NCI-H82 (cell line): ENCODE measurements around the gene RPL34.
"Not testable (repeated sequence)": the region's sequence is repeated elsewhere in the genome, so short reads cannot be mapped to it uniquely, and the experiment has no call there.

Source experiments
- DNase-seq: peaks from one replicate; lab custom pipeline; 2025; lab: John Stamatoyannopoulos, UW

Gene RPL34

DNA sequence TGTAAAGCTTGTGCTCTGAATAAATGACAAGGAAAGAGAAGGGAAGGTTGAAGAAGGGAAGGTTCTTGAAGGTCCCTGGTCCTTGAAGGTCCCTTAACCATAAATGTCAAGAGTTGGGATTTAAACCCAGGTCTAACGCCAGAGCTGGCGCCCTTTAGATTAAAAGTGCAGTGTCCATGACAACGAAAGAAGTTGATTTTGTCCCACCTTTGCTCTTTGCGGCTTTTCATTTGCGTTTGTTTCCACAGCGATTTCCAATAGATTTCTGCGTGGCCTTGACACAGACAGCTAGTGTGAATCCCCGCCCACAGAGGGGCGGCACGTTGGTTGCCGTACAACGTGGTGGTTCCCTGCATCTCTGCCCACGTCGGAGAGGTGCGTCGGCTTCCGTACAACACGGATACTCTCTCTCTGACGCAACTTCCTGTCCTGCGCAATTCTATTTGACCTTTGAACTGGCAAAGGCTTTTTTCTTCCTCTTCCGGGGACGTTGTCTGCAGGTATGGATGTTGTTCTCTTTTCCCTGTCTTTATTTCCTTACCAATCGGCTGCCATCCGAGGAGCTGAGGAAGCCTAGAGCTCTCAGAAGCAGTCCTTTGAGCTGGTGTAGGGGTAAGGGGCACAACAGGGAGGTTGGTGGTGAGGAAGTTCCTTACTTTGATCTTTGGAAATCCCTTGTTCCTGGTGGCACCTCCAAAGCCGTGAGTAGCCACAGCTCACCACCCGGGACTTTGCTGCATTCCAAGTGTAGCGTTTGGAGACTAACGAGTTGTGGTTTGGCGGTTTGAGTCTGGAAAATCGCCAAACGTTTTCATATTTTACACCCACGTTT lies at the start of gene RPL34:
RPL34 (plus strand) TSS at position 476 of the 832 bp plus-strand sequence. CDS start 1,384 bp downstream, outside the sequence.
- DNase-seq, result peak; percentile 98

DNA sequence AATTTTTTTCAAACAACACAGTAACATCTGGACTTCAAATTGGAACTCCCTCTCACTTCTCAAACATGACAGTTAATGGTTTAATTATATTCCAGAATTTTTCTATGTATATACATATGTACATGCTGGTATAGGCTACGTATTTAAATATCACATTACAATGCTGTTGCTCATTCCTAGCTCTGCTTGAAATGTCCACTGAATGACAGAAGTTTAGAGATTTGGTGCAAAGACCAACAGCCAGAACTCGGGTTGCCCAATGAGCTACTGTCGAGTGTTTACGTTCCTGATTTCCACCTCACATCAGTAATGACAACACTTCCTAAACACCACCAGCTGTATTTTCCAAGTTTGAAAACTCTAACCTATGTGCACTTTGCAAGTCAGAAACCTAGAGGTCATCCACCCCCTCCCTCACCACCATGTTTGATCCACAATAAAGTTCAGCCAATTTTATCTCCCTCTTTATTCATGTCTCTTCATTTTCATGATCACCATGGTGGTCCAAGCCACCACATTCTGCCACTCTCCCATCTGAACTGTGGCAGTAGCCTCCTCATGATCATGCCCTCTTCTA lies 49.3 kb upstream of the RPL34 start:
- no peak for DNase-seq

DNA sequence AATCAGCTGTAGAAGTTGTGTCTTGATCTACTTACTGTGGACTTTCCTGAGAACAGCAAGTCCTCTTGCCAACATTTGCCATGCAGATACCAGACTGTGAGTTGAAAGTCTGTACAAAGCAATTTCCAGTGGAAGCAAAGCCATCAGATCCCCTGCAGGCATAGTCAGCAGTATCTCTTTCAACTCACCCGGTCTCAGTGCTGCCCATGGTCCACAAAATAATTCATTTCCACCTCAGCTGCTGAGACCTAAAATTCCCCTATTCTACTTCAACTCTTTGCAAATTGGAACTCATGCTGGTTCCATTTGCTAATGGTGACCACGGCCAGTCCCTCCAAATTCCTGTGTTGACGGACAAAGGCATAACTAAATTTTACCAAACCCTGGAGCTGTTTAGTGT lies 46.0 kb upstream of the RPL34 start:
- DNase-seq, result no peak

DNA sequence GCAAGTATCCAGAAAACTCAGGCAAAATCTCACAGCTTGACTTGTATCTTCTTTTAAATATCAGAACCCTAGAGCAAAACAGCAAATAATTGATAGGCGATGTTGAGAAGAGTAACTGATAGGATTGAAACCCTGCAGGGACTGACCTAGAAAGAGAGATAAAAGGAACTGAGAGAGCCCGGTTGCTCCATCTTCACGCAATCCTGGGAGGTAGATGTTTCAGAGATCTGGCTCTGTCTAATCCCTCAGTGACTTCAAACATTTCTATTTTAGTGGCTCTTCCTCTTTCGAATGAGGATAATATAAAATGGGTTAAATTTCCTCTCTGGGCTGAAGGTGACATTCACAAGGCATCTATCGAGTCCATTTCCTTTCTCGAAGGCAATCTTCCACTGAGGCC lies 39.3 kb upstream of the RPL34 start:
- DNase-seq, result no peak

DNA sequence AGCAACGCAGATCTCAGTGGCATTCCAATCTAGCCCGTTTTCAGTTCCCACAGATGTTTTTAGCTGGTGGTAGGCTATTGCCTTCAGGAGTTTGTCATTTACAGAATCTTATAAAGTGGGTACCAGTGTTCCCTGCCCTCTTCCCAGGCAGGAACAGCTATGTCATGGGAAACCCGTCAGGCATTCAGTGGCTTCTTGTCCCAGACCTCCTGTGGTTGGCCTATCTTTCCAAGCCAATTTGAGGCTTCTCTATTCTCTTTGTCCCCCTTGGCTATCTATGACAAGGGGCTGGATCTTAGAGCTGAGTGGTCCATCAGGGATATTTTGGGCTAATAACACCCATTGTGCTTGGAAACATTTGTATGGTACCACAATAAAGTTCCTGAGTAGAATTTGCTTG lies 33.6 kb upstream of the RPL34 start:
- DNase-seq, result no peak

DNA sequence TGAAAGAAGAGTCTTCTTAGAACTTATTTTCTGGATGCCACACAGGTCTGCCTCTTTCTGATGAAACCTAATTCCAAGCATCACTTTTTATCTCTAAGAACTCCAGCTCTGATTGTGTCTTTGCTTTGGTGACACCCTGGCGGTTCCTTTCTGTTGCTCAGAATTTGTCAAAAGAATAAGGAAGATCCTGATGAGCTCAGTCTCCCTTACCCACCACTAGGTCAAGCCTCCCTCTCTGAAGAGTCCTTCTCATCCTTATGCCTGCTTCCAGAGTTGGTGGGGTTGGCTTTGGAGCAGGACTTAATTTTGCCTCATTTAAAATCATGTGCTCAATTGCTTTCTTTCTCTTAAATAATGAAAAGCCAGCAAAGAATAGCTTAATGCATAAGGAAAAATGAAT lies 31.5 kb upstream of the RPL34 start:
- no peak for DNase-seq

DNA sequence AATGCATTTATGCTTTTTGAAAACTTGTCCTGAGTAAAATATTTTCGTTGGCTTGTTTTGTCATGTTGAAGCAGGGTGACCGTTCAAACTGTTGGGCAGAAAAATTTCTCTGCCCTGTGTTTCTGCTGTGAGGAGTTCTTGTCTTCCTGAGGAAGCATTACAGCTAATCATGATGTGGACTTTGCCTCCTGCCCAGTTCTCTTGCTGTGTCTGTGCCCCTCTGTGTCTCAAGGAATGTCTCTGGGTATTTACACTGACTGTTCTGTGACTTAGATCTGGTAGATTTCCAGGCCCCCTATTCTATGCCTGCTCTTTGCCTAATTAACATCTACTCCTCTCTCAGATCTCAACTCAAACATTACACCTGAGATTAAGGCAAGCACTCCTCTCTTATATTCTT lies 30.4 kb upstream of the RPL34 start:
- no peak for DNase-seq

DNA sequence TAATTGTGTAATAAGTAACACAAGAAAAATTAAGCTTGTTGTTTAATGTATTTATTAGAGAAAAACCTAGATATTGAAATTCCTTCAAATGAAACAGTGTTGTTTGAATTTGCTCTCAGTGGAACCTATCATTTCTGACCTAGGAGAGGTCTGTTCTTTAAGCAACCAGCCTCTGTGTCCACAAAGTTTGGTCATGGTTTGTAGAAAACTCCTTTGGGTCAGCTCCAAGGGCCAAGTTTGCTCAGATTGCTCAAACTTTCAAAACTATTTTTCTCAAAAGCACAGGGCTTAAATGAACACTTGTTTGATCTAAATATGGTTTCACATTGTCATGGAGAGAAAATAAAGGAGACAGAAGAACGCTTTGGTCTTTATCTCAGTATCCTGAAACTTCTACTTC lies 29.6 kb upstream of the RPL34 start:
- no peak for DNase-seq

DNA sequence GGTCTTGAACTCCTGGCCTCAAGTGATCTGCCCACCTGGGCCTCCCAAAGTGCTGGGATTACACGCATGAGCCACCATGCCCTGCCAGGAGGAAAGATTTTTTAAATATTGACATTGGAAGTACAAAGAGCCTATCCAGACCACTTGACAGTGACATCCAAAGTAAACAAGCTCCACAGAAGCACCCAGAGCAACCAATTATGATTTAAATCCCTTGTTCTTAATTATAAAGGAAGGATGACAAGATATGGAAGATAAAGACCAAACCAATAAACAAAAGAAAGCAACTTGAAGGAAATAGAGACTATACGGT lies 27.7 kb upstream of the RPL34 start:
- DNase-seq, result no peak

DNA sequence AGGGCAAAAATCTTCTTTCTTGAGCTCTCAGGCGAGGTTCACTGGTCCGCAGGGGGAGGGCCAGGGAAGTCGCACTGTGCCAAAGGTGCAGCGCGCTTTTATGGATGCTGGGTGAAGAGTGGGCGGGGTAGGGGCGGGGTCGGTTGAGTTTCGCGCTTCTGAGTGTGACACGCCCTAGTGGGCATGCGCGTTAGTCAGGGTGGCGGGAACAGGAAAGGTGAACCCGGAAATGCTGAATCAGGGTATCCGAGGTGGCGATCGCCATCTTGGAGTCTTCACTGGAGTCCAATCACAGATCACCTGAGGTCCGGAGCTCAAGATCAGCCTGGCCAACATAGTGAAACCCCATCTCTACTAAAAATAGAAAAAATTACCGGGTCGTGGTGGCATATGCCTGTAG lies 26.1 kb upstream of the RPL34 start:
- DNase-seq, result not testable (repeated sequence)

DNA sequence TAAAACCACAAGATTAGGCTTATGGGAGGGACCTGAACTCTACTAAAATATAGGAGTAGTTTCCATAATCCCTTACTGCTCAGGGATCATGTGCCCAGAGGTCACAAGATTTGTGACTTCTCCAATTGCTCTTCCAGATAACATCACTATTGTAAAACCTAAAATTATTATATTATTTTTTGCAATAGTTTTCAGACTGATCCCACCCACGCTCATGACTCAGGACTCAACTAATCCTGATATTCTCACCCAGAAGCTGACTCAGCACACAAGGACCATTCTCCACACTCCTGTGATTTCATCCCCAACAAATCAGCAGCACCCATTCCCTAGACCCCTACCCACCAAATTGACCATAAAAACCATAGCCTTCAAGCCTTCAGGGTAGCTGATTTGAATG lies 24.0 kb upstream of the RPL34 start:
- no peak for DNase-seq

DNA sequence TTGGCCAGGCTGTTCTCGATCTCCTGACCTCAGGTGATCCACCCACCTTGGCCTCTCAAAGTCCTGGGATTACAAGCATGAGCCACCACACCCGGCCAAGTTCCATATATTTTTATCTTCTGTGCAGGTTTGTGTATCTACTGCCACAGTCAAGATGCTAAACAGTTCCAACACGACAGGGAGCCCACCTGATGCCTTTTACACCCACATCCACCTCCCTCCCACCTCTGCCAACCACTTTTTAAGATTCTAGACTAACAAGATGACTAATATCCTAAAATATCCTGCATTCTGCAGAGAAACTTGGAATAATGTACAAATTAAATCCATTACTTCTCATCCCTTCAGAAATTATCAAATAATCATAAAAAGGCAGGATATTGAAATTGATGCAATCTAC lies 19.3 kb upstream of the RPL34 start:
- DNase-seq, result no peak

DNA sequence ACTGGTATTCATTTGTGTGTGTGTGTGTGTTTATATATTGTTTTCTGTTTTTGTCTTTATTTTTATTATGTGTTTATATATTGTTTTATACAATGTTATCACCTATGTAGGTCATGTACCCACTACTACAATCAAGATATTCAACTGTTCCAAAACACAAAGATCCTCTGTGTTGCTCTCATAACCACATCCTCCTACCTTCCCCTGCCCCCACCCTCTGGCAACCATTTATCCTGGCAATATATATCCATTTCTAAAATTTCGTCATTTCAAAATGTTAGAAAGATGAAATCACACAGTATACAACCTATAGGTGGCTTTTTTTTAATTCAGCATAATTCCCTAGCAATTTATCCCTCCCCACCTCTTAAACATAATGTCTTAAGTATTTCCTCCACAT lies 18.8 kb upstream of the RPL34 start:
- no peak for DNase-seq

DNA sequence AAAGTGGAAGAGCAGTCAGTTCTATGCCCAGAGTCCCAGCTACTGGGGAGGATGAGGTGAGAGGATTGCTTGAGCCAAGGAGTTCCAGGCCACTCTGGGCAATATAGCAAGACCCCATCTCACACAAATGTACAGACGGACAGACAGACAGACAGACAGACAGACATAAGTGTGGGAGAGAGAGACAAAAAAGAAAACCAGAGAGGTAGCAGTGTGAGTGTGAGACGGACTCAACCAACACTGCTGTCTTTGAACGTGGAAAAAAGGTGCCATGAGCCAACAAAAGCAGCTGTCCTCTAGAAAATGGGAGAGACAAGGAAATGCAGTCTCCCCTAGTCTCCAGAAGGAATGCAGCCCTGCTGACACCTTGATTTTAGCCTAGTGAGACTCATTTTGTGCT lies 18.2 kb upstream of the RPL34 start:
- no peak for DNase-seq

DNA sequence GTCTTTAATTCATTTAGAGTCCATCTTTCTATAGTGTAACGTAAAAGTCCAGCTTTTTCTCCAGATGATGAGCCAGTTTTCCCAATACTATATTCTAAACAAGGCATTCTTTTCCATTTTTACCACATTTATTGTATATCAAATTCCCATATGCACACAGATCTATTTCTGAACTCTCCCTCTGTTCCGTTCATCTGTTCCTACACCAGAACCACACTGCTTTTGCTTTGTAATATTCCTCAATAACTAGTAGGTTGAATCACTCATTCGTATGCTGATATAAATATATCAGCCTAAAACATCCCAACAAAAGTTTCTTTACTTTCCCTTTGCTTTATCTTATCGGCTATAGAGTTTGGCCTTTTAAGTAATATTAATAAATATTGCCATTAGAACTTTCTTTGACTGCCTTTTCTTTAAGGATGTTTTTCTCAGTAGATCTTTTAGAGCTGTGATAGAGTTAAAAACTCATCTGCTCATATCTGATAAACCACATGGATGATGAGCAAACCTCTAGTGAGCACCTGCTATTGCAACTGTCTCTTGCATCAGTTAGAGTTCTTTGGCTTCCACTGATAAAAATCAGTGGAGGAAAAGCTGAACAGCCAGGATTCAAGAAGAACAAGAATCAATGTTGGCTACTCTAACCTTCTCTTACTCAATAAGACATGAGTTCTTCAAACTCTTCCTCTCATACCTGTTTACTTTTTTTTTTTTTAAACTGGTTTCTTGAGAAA lies 13.1 kb upstream of the RPL34 start:
- no peak for DNase-seq

DNA sequence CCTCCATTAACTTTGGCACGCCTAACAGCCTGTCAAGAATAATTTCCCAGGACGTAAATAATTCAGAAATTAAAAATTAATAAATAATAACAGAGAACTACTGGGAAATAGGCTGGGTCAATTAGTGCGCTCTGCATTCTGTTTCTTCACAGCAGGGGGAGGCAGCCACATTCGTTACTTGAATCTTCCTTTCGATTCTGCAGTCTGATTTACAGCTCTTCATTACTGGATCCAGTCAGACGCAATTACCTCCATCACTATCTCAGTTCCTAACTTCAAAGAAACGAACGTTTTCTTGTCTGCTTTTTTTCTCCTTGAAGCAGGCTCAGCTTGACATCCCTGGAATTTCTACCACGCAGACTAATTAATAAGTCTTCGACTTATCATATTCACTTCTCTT lies 9.0 kb upstream of the RPL34 start:
- DNase-seq, result no peak

DNA sequence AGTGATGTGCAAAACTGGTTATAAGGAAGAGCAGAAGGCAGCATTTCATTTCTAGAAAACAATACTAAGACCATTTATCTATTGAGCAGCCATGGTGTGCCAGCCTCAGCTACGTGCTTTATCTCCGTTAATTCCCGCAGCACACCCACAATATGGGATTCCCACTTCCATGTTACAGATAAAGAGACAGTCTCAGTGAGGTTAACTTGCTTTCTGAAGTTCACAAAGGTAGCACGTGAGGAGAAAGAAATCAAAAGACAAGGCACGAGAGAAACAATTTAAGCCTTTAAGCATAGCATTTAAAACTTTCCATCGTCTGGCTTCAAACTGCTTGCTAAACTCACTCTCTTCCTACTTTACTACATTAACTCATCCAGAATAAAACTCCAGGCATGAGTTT lies 8.0 kb upstream of the RPL34 start:
- no peak for DNase-seq

DNA sequence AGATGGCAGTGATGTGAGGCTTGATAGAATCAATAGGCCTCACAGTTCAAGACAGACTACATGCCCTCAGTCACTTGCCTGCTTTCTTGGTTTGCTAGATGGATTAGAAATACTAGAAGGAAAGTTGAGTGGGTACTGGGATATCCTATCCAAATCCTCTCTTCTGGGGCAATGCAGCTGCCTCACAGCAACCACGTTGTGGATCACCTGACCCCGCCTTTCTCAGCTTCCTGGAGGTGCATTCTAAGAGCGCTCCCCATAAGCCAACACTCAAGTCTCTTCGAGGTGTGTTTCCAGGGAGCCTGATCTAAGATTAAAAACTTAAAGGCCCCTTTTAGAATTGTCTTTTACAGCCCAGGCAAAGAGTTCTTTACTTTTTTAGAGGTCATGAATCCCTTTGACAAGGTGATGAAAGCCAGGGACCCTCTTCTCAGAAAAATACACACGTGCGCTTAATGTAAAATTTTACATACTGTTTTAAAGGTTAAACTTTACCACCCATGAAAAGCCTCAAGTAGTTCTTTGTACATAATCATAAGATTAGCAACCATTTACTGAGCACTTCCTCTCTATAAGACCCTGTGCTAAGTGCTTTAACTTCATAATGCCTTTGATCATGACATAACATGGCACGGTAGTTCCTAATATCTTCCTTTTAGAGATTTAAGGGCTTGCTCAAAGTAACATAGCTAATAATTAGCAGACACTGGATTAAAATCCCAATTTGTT lies 840 bp upstream of the RPL34 start:
- DNase-seq, result peak; percentile 34

DNA sequence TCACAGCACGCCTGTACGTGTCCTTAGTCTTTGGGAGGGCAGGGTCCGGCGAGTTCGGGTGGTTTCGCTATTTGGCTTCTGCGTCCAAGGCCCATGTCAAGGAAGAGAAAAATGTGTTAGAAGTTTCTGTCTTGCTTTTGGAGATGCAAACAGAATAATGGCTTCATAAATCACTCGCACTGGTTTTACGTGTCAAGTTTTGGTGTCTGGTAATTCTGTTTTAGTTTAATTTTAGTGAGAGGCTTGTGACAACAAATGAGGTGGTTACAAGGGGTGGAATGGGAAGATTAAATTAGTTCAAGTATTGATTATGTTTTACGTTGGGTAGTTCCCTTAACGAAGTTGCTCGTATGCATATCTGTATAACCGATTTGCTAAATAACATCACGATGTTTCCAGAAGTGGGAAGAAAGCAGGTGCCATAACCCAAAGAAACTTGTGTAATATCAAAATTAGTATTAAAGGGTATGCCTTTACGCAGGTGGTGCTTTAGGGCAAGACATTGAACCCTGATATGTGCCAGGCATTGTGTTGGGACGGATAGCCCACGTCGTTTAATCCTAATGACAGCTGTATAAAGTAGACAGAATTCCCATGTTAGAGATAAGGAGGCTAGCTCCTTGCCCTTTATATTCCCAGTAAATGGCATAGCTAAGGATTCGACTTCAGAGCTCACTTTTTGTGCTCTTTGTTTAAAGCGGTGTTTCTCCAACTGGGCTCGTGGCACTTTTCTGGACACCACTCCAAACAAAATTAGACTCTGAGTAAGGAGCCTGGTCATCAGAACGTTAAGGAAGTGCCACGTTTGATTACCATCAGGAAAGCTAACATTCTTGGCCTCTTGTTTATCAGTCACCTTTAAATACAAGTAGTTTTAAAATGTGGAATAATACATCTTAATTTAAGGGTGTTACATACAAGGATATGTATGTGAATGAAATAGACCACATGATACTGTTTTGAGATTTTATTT lies 843 bp downstream of the RPL34 start:
- DNase-seq, result peak; percentile 44

DNA sequence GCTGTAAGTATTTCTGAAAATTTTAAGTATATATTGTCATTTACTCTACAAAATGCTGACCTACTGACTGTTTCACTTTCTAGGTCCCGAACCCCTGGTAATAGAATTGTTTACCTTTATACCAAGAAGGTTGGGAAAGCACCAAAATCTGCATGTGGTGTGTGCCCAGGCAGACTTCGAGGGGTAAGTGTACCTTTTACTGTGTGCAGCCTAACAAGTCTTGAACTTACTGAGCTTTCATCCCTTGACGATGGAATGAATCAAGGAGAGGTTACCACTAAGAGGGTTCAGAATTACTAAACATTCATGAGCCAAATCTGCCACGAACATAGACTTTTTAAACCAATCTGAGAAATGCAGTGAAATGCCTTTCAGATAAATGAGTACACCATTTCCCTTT lies 1.6 kb downstream of the RPL34 start:
- no peak for DNase-seq

DNA sequence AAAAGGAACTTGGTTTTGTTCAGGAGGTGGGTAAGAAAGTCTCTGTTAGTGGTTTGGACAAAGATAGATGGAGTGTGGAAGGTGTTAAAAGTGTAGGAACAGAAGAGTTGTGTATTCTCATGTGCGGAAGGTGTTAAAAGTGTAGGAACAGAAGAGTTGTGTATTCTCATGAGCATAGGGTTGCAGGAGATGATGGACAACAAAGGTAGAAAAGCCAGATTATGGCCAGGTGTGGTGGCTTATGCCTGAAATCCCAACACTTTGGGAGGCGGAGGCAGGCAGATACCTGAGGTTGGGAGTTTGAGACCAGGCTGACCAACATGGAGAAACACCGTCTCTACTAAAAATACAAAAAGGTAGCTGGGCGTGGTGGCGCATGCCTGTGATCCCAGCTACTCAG lies 2.5 kb downstream of the RPL34 start:
- no peak for DNase-seq
